Gastrocnemius medialis (tissue), 4 donors: ENCODE data around the gene UBAP2.

Source experiments
- CTCF ChIP-seq, 5 experiments: fragments of 450-650 bp in 3 of 5; fragments of 200-600 bp in 2 of 5; sonication (generic) in 2 of 5; IDR thresholded peaks in 4 of 5; conservative IDR thresholded peaks in 1 of 5; 1 replicate in 4 of 5; 2 replicates in 1 of 5; pipeline ENCODE4 v1.5.1; 2016 to 2019; ENCODE audit warnings: antibody characterized with exemption in 5 of 5, mild to moderate bottlenecking in 3 of 5, moderate library complexity in 3 of 5
- POLR2A ChIP-seq, 2 donors: fragments of 450-650 bp; IDR thresholded peaks; one replicate each; pipeline ENCODE4 v1.6.1; 2017; ENCODE audit warnings: antibody characterized with exemption in 2 of 2, mild to moderate bottlenecking in 2 of 2, moderate library complexity in 2 of 2

- no peak for TF ChIP-seq POLR2A (IDR thresholded peaks at IDR 0.05)
- TF ChIP-seq CTCF (IDR thresholded peaks at IDR 0.05 in 4 of 5, conservative IDR thresholded peaks at IDR 0.05 in 1 of 5), result no peak
Observed at GRCh38 chr9:34027845-34028574, 20.7 kb downstream of the UBAP2 start.
